Measurements from ENCODE around the gene LRCH1. TPM values are rescaled to one million over a fixed set of nuclear protein-coding genes. Genes with fewer than 3 reads are reported as not detected.

LRCH1 gene
- total and polyA plus RNA-seq, 2 donors from 2014 or later, result 10.2 to 39.0 TPM

GRCh38 chr13:46571189-46571908 is 18.4 kb downstream of the LRCH1 start:
- peak in 1 of 5 donors; percentile 51 for DNase-seq
- no peak overlapping the region for H3K9ac ChIP-seq (ENCODE audit: low read length in 3 of 3)
- H3K36me3 ChIP-seq (ENCODE audit: control insufficient read depth in 2 of 3, insufficient read depth in 3 of 3, low read length in 3 of 3), result no peaks in the 10 kb centered on the region
- no peak for FAIRE-seq
- intact Hi-C loops (cut with DNase I), result no loop called here
- peaks cover 8 to 44% (median 29%) of the 10 kb centered on the region in 3 donors for H3K4me1 ChIP-seq (ENCODE audit: control insufficient read depth in 2 of 3, insufficient read depth in 2 of 3, low read depth in 1 of 3, low read length in 3 of 3)
- TF ChIP-seq, protein P1, sequence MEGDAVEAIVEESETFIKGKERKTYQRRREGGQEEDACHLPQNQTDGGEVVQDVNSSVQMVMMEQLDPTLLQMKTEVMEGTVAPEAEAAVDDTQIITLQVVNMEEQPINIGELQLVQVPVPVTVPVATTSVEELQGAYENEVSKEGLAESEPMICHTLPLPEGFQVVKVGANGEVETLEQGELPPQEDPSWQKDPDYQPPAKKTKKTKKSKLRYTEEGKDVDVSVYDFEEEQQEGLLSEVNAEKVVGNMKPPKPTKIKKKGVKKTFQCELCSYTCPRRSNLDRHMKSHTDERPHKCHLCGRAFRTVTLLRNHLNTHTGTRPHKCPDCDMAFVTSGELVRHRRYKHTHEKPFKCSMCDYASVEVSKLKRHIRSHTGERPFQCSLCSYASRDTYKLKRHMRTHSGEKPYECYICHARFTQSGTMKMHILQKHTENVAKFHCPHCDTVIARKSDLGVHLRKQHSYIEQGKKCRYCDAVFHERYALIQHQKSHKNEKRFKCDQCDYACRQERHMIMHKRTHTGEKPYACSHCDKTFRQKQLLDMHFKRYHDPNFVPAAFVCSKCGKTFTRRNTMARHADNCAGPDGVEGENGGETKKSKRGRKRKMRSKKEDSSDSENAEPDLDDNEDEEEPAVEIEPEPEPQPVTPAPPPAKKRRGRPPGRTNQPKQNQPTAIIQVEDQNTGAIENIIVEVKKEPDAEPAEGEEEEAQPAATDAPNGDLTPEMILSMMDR (IDR thresholded peaks at IDR 0.05; ENCODE audit: borderline replicate concordance, extremely low read depth, insufficient read depth), result no peak
- no peaks in the 10 kb centered on the region for H3K9me3 ChIP-seq (ENCODE audit: control insufficient read depth in 2 of 3, insufficient read depth in 1 of 3, low read length in 3 of 3)
- no peak overlapping the region for H3K4me3 ChIP-seq (ENCODE audit: low read length in 3 of 3)
- no peaks in the 10 kb centered on the region for H3K27me3 ChIP-seq (ENCODE audit: control insufficient read depth, insufficient read depth, low read length)
- H3K27ac ChIP-seq (ENCODE audit: low read depth in 2 of 2, low read length in 2 of 2), result no peak overlapping the region

- peaks cover 8 to 49% (median 34%) of the 10 kb centered on the region in 3 donors for H3K4me1 ChIP-seq (ENCODE audit: control insufficient read depth in 2 of 3, insufficient read depth in 2 of 3, low read depth in 1 of 3, low read length in 3 of 3)
These were observed 19.1 kb downstream of the LRCH1 start for GRCh38 chr13:46571909-46572595.

GRCh38 chr13:46572752-46573431 is 19.9 kb downstream of the LRCH1 start:
- no peak overlapping the region for H3K4me3 ChIP-seq (ENCODE audit: low read length in 3 of 3)
- FAIRE-seq (no peak), DNase-seq (no peak)
- TF ChIP-seq, protein P1 (IDR thresholded peaks at IDR 0.05; ENCODE audit: borderline replicate concordance, extremely low read depth, insufficient read depth), result no peak
- no peaks in the 10 kb centered on the region for H3K36me3 ChIP-seq (ENCODE audit: control insufficient read depth in 2 of 3, insufficient read depth in 3 of 3, low read length in 3 of 3)
- peaks cover 8 to 55% (median 36%) of the 10 kb centered on the region in 3 donors for H3K4me1 ChIP-seq (ENCODE audit: control insufficient read depth in 2 of 3, insufficient read depth in 2 of 3, low read depth in 1 of 3, low read length in 3 of 3)
- intact Hi-C loops (cut with DNase I), result no loop called here
- no peaks in the 10 kb centered on the region for H3K9me3 ChIP-seq (ENCODE audit: control insufficient read depth in 2 of 3, insufficient read depth in 1 of 3, low read length in 3 of 3)
- no peak overlapping the region for H3K27ac ChIP-seq (ENCODE audit: low read depth in 2 of 2, low read length in 2 of 2)
- no peaks in the 10 kb centered on the region for H3K27me3 ChIP-seq (ENCODE audit: control insufficient read depth, insufficient read depth, low read length)
- no peak overlapping the region for H3K9ac ChIP-seq (ENCODE audit: low read length in 3 of 3)

More at GRCh38 chr13:46571909-46572595, 19.1 kb downstream of the LRCH1 start:
- H3K36me3 ChIP-seq (ENCODE audit: control insufficient read depth in 2 of 3, insufficient read depth in 3 of 3, low read length in 3 of 3), result no peaks in the 10 kb centered on the region
- FAIRE-seq, result no peak
- no peak overlapping the region for H3K4me3 ChIP-seq (ENCODE audit: low read length in 3 of 3)
- H3K27me3 ChIP-seq (ENCODE audit: control insufficient read depth, insufficient read depth, low read length), result no peaks in the 10 kb centered on the region
- TF ChIP-seq, protein P1 (IDR thresholded peaks at IDR 0.05; ENCODE audit: borderline replicate concordance, extremely low read depth, insufficient read depth), result no peak
- no peak overlapping the region for H3K9ac ChIP-seq (ENCODE audit: low read length in 3 of 3)
- intact Hi-C loops (cut with DNase I), result no loop called here
- H3K27ac ChIP-seq (ENCODE audit: low read depth in 2 of 2, low read length in 2 of 2), result peak overlapping the region in 1 of 2 donors; percentile 28
- no peaks in the 10 kb centered on the region for H3K9me3 ChIP-seq (ENCODE audit: control insufficient read depth in 2 of 3, insufficient read depth in 1 of 3, low read length in 3 of 3)
- no peak for DNase-seq

Data from kidney (tissue), 14 donors.